Measurements from ENCODE around the gene EXOSC10. TPM values are rescaled to one million over a fixed set of nuclear protein-coding genes. Genes with fewer than 3 reads are reported as not detected.
"Not testable (repeated sequence)": the region's sequence is repeated elsewhere in the genome, so short reads cannot be mapped to it uniquely, and the experiment has no call there.

Gene EXOSC10
- total RNA-seq, 2 donors from 2014 or later = 40.9 to 43.4 TPM

- DNase-seq (ENCODE audit: low spot score) = no peak
- intact Hi-C loops (cut with DNase I) = no loop called here
These were observed 25.3 kb upstream of the EXOSC10 start for GRCh38 chr1:11124965-11125364.

- intact Hi-C loops (cut with DNase I) = no loop called here
These were observed 16.6 kb upstream of the EXOSC10 start for GRCh38 chr1:11116318-11116717.

GRCh38 chr1:11114966-11115365 is 15.3 kb upstream of the EXOSC10 start:
- intact Hi-C loops (cut with DNase I) = no loop called here
- no peak for DNase-seq (ENCODE audit: low spot score)

More at GRCh38 chr1:11116318-11116717, 16.6 kb upstream of the EXOSC10 start:
- no peak for DNase-seq (ENCODE audit: low spot score)

- intact Hi-C loops (cut with DNase I) = no loop called here
- no peak for DNase-seq (ENCODE audit: low spot score)
These were observed 9.5 kb upstream of the EXOSC10 start for GRCh38 chr1:11109047-11109760.

- DNase-seq (ENCODE audit: low spot score) = no peak
- intact Hi-C loops (cut with DNase I) = no loop called here
These were observed 7.9 kb upstream of the EXOSC10 start for GRCh38 chr1:11107599-11107998.

- intact Hi-C loops (cut with DNase I) = no loop called here
- DNase-seq (ENCODE audit: low spot score) = no peak
These were observed 5.9 kb upstream of the EXOSC10 start for GRCh38 chr1:11105586-11105985.

GRCh38 chr1:11101347-11101746 is 1.7 kb upstream of the EXOSC10 start:
- no peak for DNase-seq (ENCODE audit: low spot score)
- intact Hi-C loops (cut with DNase I) = no loop called here

GRCh38 chr1:11100806-11101205 is 1.1 kb upstream of the EXOSC10 start:
- not testable (repeated sequence) for DNase-seq (ENCODE audit: low spot score)

GRCh38 chr1:11100149-11100493 is 452 bp upstream of the EXOSC10 start:
- intact Hi-C loops (cut with DNase I) = no loop called here
- DNase-seq (ENCODE audit: low spot score) = no peak

More at GRCh38 chr1:11100806-11101205, 1.1 kb upstream of the EXOSC10 start:
- intact Hi-C loops (cut with DNase I) = not testable (repeated sequence)

GRCh38 chr1:11098931-11099309 is 749 bp downstream of the EXOSC10 start:
- no peak for DNase-seq (ENCODE audit: low spot score)
- intact Hi-C loops (cut with DNase I) = no loop called here

- intact Hi-C loops (cut with DNase I); DNase-seq (ENCODE audit: low spot score): not testable (repeated sequence)
These were observed 15.9 kb downstream of the EXOSC10 start for GRCh38 chr1:11083784-11084183.

- intact Hi-C loops (cut with DNase I) = no loop called here
- DNase-seq (ENCODE audit: low spot score) = no peak
These were observed 18.7 kb downstream of the EXOSC10 start for GRCh38 chr1:11080931-11081330.

- intact Hi-C loops (cut with DNase I) = no loop called here
- no peak for DNase-seq (ENCODE audit: low spot score)
These were observed 21.0 kb downstream of the EXOSC10 start for GRCh38 chr1:11078631-11079030.

GRCh38 chr1:11073398-11073797 is 26.3 kb downstream of the EXOSC10 start:
- intact Hi-C loops (cut with DNase I) = not testable (repeated sequence)
- peak; percentile 9 for DNase-seq (ENCODE audit: low spot score)

- intact Hi-C loops (cut with DNase I) = no loop called here
- peak; percentile 37 for DNase-seq (ENCODE audit: low spot score)
These were observed 27.3 kb downstream of the EXOSC10 start for GRCh38 chr1:11072216-11072917.

- intact Hi-C loops (cut with DNase I) = no loop called here
- DNase-seq (ENCODE audit: low spot score) = peak; percentile 56
These were observed 28.0 kb downstream of the EXOSC10 start for GRCh38 chr1:11071463-11072215.

GRCh38 chr1:11070876-11071275 is 28.8 kb downstream of the EXOSC10 start:
- intact Hi-C loops (cut with DNase I) = no loop called here
- DNase-seq (ENCODE audit: low spot score) = peak; percentile 65

GRCh38 chr1:11068600-11069473 is 30.8 kb downstream of the EXOSC10 start:
- intact Hi-C loops (cut with DNase I) = loop anchor here in 1 of 2 donors (1.0 kb wide), 1 partner anchor 67 kb away; no protein-coding TSS in a partner anchor
- peak; percentile 59 for DNase-seq (ENCODE audit: low spot score)

Data from posterior vena cava (tissue), 2 donors.